NCI-H2029 (cell line): ENCODE data around the gene CYP4F2.
"Not testable (repeated sequence)": the region's sequence is repeated elsewhere in the genome, so short reads cannot be mapped to it uniquely, and the experiment has no call there.

Source experiments
- DNase-seq: peaks from one replicate; lab custom pipeline; 2025; lab: John Stamatoyannopoulos, UW

CYP4F2 gene

GRCh38 chr19:15897738-15898276, at the start of gene CYP4F2:
Gene CYP4F2, minus strand, starts transcription at chr19:15898074. Its CDS starts 463 bp downstream, at chr19:15897611.
- no peak for DNase-seq

GRCh38 chr19:15945301-15945700, 47.4 kb upstream of the CYP4F2 start:
- no peak for DNase-seq

DNA sequence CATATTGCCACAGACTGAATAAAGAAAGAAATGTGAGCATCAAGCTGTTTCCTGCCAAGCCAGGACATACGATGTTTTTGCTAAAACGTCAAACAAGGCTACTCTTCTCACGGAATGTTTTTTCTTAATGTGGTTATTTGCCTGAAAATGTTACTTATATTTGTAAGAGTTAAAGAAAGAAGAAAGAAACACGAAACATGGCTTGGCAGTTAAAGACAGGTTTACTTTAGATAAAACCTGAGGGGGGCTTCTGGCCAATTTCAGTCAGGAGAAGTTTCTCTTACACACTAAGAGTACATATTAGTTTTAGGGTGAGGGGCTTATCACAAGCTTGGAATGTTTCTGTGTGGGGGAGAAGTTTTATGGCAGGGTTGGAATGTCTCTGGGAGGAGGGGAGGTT, 46.5 kb upstream of the CYP4F2 start:
- no peak for DNase-seq

GRCh38 chr19:15937771-15938170, 39.9 kb upstream of the CYP4F2 start:
- no peak for DNase-seq

- no peak for DNase-seq
Measured at GRCh38 chr19:15936950-15937349, 39.1 kb upstream of the CYP4F2 start.

DNA sequence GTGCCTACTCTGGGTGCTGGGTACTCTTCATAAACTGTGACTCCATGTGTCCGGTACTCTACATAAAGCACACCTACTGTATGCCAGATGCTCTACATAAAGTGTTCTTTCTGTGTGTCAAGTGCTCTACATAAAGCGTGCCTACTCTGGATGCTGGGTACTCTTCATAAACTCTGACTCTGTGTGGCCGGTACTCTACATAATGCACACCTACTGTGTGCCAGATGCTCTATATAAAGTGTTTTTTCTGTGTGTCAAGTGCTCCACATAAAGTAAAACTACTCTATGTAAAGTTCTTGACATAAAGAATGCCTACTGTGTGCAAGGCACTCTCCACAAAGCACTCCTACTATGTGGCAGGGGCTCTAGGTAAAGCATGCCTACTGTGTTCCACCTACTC, 38.3 kb upstream of the CYP4F2 start:
- no peak for DNase-seq

- DNase-seq, result no peak
Measured at GRCh38 chr19:15935167-15935702, 37.4 kb upstream of the CYP4F2 start.

- DNase-seq, result peak; percentile 85
Measured at GRCh38 chr19:15934332-15935078, 36.6 kb upstream of the CYP4F2 start, which contains the start of gene CYP4F11. Gene CYP4F11, minus strand, starts transcription at chr19:15934529. Its CDS starts 121 bp downstream, at chr19:15934408.

- not testable (repeated sequence) for DNase-seq
Measured at GRCh38 chr19:15933761-15934331, 36.0 kb upstream of the CYP4F2 start.

DNA sequence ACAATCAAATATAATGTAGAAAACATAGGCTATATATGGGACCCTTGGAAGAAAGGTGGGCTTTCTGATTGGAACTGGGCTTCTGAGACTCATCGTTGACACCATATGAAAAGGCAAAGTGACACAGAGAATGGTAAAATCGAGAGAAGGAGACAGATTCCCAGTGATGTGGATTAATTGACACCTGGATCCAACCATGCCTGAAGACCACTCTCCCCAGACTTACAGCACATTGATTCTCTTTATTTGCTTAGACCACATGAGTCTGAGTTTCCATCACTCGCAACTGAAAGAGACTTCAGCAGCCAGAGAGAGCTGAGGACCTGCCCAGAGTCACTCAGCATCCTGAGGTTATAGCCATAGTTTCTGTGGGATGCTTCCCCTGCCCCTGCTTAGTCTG, 30.4 kb upstream of the CYP4F2 start:
- no peak for DNase-seq

DNA sequence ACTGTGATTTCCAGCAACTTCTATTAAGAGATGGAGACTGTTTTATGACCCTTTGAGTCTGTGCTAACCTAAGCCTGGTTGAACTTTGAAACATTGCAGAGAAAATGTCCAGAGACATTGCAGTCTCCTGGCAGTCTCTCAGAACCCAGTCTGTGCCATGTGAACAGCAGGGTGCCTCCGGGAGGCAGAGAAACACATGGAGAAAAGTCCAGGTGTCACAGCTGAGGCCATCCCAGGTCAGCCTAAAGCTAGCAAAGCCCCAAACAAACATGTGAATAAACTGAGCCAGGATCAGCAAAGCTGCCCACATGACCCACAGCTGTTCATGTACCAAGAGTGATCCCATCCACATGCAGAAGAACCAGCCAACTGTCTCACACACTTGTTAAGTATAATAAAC, 28.6 kb upstream of the CYP4F2 start:
- no peak for DNase-seq

GRCh38 chr19:15923702-15924101, 25.8 kb upstream of the CYP4F2 start:
- DNase-seq, result no peak

- no peak for DNase-seq
Measured at GRCh38 chr19:15922021-15922420, 24.1 kb upstream of the CYP4F2 start.

- no peak for DNase-seq
Measured at GRCh38 chr19:15919243-15919642, 21.4 kb upstream of the CYP4F2 start.

GRCh38 chr19:15915109-15915508, 17.2 kb upstream of the CYP4F2 start:
- DNase-seq, result no peak

- DNase-seq, result no peak
Measured at GRCh38 chr19:15913830-15914229, 16.0 kb upstream of the CYP4F2 start.

DNA sequence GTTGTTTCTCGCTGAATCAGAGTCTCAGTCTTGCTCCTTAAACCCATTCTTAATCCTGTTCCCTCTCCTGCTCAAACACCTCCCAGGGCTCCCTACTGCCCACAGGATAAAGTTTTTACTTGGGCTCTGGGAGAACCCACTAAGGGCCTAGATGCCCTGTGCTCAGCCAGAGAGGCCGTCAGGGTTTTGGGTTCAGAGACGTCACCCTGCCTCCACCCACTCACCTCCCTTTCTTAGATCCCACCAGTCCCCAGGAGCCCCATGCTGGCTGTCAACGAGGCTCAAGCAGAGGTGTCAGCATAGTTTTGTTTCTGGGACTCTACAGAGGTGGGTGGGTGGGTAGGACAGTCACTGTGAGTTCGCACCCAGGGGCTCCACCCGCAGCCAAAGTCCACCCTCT, 15.5 kb upstream of the CYP4F2 start:
- no peak for DNase-seq

DNA sequence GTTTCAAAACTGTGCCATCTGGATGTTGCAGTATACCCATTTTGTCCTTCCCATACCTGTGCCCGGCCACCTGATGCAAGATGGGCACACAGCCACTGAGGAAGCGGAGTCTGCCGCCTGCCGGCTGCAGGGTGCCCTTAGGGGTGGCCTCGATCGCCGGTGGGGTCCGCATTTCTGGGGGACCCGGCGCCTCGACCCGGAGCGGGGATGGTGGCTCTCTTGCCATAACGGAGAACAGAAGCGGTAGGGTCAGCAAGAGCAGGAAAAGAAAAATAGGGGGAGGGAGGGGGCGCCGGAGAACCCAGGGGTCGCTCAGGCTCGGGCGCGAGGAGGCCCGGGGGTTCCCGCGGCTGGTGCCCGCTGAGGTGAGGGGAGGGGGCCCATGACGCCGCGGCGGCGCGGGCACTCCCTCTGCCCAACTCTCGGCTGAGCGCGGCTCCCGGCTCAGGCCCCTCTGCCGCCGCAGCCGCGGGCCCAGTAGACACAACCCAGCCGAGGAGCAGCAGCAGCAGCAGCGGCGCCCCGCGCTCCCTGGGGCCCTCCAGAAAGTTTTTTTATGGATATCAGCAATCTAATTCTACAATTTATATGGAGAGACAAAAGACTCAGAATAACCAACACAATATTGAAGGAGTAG, 13.8 kb upstream of the CYP4F2 start:
- DNase-seq, result no peak

DNA sequence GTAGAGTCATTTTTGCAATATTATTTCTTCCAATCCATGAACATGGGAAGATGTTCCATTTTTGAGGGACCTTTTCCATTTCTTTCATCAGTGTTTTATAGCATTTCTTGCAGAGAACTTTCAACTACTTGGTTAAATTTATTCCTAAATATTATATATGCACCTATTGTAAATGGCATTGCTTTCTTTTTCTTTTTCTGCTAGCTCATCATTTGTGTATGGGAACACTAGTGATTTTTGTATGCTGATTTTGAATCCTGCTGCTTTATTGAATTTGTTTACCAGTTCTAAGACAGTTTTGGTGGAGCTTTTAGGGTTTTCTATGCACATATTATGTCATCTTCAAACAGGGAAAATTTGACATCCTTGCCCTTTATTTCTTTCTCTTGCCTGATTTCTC, 7.2 kb upstream of the CYP4F2 start:
- DNase-seq, result no peak

- not testable (repeated sequence) for DNase-seq
Measured at GRCh38 chr19:15902898-15903297, 5.0 kb upstream of the CYP4F2 start.

- DNase-seq, result peak; percentile 60
Measured at GRCh38 chr19:15902254-15902653, 4.4 kb upstream of the CYP4F2 start.

DNA sequence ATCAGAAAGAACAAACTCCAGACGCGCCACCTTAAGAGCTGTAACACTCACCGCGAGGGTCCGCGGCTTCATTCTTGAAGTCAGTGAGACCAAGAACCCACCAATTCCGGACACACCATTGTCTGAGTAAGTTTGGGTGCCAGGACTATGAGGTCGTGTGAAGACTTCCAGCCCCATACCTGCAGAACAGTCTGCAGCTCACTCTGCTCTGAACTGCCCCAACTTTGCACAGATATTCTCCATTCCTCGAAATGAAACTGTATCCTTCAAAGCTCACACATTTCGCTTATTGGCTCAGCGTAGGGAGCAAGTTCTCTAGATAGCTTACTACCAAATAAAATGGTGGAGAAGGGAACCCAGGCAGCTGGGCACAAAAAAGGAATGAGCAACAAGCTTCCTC, 2.6 kb upstream of the CYP4F2 start:
- DNase-seq, result no peak

DNA sequence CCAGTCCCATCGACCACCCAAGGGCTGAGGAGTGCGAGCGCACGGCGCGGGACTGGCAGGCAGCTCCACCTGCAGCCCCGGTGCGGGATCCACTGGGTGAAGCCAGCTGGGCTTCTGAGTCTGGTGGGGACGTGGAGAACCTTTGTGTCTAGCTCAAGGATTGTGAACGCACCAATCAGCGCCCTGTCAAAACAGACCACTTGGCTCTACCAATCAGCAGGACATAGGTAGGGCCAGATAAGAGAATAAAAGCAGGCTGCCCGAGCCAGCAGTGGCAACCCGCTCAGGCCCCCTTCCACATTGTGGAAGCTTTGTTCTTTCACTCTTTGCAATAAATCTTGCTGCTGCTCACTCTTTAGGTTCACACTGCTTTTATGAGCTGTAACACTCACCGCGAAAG, 2.2 kb upstream of the CYP4F2 start:
- not testable (repeated sequence) for DNase-seq
